HK-2 (cell line): ENCODE results near the gene NGLY1.

Source experiments
- DNase-seq: peaks from one replicate; pipeline ENCODE4 v3.0.0-alpha.2; 2018; ENCODE audit not compliant: unreplicated experiment

Gene NGLY1

GRCh38 chr3:25783661-25784512 lies 644 bp upstream of the NGLY1 start:
- DNase-seq: no peak

GRCh38 chr3:25782636-25782937 lies 656 bp downstream of the NGLY1 start:
- DNase-seq: no peak

- DNase-seq: no peak
Measured at GRCh38 chr3:25781758-25782594, 1.3 kb downstream of the NGLY1 start.

- no peak for DNase-seq
Measured at GRCh38 chr3:25781145-25781757, 2.0 kb downstream of the NGLY1 start.

DNA sequence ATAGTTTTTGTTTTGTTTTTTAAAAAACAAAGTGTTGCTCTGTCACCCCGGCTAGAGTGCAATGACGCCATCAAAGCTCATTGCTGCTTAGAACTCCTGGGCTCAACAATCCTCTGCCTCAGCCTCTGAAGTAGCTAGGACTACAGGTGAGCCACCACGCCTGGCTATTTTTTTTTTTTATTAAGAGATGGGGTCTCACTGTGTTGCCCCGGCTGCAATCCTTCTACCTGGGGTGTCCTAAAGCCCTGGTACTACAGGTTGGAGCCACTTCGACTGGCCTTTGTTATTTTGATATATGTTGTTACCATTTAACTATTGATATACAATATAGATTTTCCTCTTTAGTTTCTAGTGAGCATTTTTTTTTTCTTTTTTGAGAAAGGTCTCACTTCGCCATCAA lies 2.6 kb downstream of the NGLY1 start:
- no peak for DNase-seq

DNA sequence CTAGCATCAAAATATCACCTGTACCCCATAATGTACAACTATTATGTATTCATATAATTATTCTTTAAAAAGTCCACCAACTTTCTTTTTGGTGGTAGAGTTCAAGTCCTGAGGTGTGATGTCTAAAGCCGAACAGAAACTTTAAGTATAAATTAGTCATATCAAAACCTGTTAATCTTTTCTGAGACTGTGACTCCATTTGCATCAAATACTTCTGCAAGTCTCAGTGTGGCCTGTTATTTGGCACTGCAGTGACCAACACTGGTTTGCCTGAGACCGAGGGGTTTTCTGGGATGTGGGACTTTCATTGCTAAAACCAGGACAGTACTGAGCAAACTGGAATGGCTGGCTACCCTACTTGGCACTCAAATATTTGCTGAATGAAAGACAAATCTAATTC lies 7.3 kb downstream of the NGLY1 start:
- no peak for DNase-seq

- no peak for DNase-seq
Measured at GRCh38 chr3:25768851-25769250, 14.4 kb downstream of the NGLY1 start.

- no peak for DNase-seq
Measured at GRCh38 chr3:25751725-25752124, 31.5 kb downstream of the NGLY1 start.

DNA sequence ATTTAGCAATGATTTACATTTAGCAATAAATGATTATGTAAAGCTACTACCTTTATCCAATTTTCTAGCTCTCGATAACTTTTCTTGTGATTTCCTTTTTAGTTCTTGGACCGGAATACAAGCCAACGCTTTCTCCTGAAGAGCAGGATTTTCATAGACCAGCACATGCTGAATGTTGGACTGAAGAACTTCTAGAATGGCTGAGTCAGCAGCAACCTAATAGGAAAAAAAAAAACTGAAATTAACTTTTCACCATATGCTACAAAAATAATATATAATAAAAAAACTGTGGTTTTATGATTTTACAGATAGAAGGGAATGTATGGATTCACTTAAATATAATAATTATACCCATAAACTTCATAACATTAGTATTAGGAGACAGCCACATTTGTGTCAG lies 32.2 kb downstream of the NGLY1 start:
- no peak for DNase-seq

GRCh38 chr3:25749031-25749581 lies 34.1 kb downstream of the NGLY1 start:
- no peak for DNase-seq

- no peak for DNase-seq
Measured at GRCh38 chr3:25748189-25748588, 35.1 kb downstream of the NGLY1 start.

- DNase-seq: no peak
Measured at GRCh38 chr3:25747033-25747432, 36.2 kb downstream of the NGLY1 start.

DNA sequence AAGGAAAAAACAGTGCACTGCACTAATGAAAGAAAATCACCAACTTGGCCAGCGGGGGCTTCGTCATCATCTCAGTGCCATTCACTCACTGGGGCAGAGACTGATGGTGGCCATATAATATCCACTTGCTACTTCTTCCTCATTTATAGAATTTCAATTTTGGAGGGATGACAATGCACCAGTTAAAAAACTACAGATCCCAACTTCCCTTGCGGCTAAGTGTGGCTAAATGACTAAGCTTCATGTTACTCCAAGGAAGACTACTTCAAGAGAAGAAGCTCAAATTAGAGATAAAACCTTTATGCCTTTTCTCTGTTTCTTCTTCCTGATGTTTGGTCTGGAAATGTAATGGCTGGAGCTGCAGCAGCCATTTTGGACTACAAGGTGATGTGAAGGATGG lies 38.8 kb downstream of the NGLY1 start:
- no peak for DNase-seq

DNA sequence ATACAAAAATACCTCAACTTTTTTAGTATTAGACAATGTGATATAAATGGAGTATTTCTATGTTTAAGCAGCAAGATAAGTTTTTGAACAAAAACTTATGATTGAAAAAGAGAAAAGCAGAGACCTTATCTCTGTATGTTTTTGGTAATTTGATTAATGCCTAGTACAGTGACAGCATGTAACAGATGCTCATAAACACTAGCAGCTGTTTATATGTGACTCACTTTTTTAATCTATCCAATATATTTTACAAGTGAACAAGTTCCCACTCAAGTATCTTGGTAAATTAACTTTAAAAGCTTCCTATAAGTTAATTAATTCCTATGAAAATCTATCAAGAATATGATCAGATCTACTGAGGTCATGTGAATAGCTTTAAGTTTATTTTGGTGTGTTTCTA lies 55.1 kb downstream of the NGLY1 start:
- DNase-seq: no peak

GRCh38 chr3:25727316-25727715 lies 55.9 kb downstream of the NGLY1 start:
- DNase-seq: no peak

GRCh38 chr3:25725810-25726209 lies 57.4 kb downstream of the NGLY1 start:
- no peak for DNase-seq

- no peak for DNase-seq
Measured at GRCh38 chr3:25724948-25725645, 58.1 kb downstream of the NGLY1 start.

DNA sequence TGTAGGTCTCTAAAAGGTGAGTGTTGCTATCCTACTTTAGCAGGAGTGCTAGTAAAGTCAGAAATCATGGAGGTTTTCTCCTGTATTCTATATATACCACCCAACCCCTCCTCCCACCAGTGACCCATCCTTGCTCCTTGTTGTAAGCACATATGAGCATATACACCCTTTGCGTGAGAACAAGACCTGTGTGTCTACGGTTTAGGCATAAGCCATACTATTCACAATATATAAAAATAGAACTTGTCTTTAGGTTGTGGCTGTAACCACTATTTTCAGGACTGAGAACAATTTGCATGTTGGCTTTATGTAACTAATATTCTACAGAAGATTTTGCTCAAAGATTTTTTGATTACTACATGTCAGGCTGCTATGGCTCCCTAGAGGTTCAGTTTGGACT lies 59.4 kb downstream of the NGLY1 start:
- DNase-seq: no peak

- no peak for DNase-seq
Measured at GRCh38 chr3:25719321-25719720, 63.9 kb downstream of the NGLY1 start.

DNA sequence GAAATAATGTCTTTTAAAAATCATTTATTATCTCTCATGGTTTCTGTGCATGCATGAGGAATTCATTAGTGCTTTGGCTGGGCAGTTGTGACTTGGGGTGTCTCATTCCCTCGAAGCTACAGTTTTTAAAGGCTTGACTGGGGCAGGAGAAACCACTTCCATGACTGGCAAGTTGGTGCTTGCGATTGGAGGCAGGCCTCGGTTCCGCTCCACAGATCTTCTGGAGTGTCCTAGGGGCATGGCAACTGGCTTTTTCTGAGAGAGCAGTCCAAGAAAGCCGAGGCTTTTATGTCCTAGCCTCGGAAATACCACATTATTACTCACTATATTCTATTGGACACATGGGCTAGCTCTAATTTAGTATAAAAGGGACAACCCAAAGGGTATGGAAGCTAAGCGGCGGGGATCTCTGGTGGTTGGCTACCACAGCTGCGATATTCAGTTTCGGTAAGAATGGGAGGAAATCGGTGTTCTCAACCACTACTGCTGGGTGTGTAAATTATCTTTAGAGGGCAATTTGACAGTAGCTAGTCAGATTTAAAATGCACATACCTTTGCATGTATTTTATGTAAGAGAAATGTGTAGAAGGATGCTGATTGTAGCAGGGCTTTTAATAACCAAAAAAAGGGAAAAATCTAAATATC lies 69.8 kb downstream of the NGLY1 start:
- peak; percentile 26 for DNase-seq

GRCh38 chr3:25711090-25711489 lies 72.2 kb downstream of the NGLY1 start:
- DNase-seq: no peak
